HCT116 (cell line): ENCODE data around the gene BRAT1. TPM values are rescaled to one million over a fixed set of nuclear protein-coding genes. Genes with fewer than 3 reads are reported as not detected.

ENCODE experiments used
- ATAC-seq: fragments of 200-7000 bp; cut with Tn5 transposase; 2 replicates; pipeline ENCODE4 v1.9.1; 2020; ENCODE audit warnings: mild to moderate bottlenecking, moderate library complexity
- BruUV-seq: library from RNA; stranded (reverse); fragments of 400-500 nt; replicated peaks from 2 replicates; lab custom pipeline; 2021; lab: Mats Ljungman, UMichigan
- CTCF ChIA-PET: fragments of 300-600 bp; sonication (Branson Sonifier 250); formaldehyde crosslinking; loops from one replicate; lab custom pipeline; 2021; ENCODE audit warnings: antibody characterized with exemption; lab: Charles Lee
- POLR2A ChIA-PET: fragments of 300-600, 350-600 bp; sonication (Branson Sonifier 250); formaldehyde crosslinking; loops from one replicate; lab custom pipeline; 2021; ENCODE audit warnings: antibody characterized with exemption; lab: Charles Lee
- RAD21 ChIA-PET, 2 experiments: fragments of 300-600 bp; sonication (Branson Sonifier 250); formaldehyde crosslinking; loops; one replicate each; lab custom pipeline; 2023; ENCODE audit warnings: low total read pairs in 2 of 2; ENCODE audit not compliant: uncharacterized antibody in 2 of 2, unreplicated experiment in 2 of 2, low non-redundant PET in 1 of 2; lab: Charles Lee
- DNase-seq: peaks from one replicate; pipeline ENCODE4 v3.0.0-alpha.2; 2010; ENCODE audit warnings: low read depth, low spot score
- H2AFZ ChIP-seq: fragments of 200-600 bp; shearing (Covaris generic), sonication (generic); 2 replicates; pipeline ENCODE4 v1.6.1; 2017; ENCODE audit warnings: low read depth, mixed run types, mixed read lengths, antibody characterized with exemption, low read length; ENCODE audit not compliant: poor library complexity, severe bottlenecking
- H3K27ac ChIP-seq: 2 replicates; pipeline ENCODE4 v1.5.1; 2012; ENCODE audit warnings: low read depth, low read length
- H3K27me3 ChIP-seq: fragments of 200-600 bp; sonication (generic); 2 replicates; pipeline ENCODE4 v1.6.1; 2016; ENCODE audit warnings: mixed run types, low read length, mixed read lengths; ENCODE audit not compliant: insufficient read depth
- H3K36me3 ChIP-seq, 2 experiments: fragments of 200-500 bp in 1 of 2; fragments of 200-600 bp in 1 of 2; sonication (Bioruptor generic) in 1 of 2; sonication (generic) in 1 of 2; 2 replicates each; pipeline versions ENCODE4 v1.5.1 to v1.6.1; 2014 to 2016; ENCODE audit warnings: low read length in 2 of 2, inconsistent platforms in 1 of 2, mixed read lengths in 1 of 2, mixed run types in 1 of 2; ENCODE audit not compliant: insufficient read depth in 2 of 2, control insufficient read depth in 1 of 2
- H3K4me1 ChIP-seq, 2 experiments: fragments of 200-600 bp in 1 of 2; sonication (generic) in 1 of 2; 2 replicates each; pipeline versions ENCODE4 v1.5.1 to v1.6.1; 2012 to 2017; ENCODE audit warnings: low read length in 2 of 2, inconsistent platforms in 1 of 2, mild to moderate bottlenecking in 1 of 2, mixed read lengths in 1 of 2, mixed run types in 1 of 2, moderate library complexity in 1 of 2; ENCODE audit not compliant: insufficient read depth in 2 of 2, control insufficient read depth in 1 of 2
- H3K4me2 ChIP-seq: fragments of 200-600 bp; sonication (generic); 2 replicates; pipeline ENCODE4 v1.6.1; 2017; ENCODE audit warnings: mixed run types, low read length, mixed read lengths
- H3K4me3 ChIP-seq, 2 experiments: fragments of 200-600 bp in 1 of 2; sonication (generic) in 1 of 2; replicated peaks in 1 of 2; 2 replicates each; pipeline ENCODE4 v1.5.1; 2011 to 2016; ENCODE audit warnings: low read length in 2 of 2, control low read depth in 1 of 2, low read depth in 1 of 2, mild to moderate bottlenecking in 1 of 2, mixed read lengths in 1 of 2, mixed run types in 1 of 2
- H3K79me2 ChIP-seq: fragments of 200-600 bp; sonication (generic); 2 replicates; pipeline ENCODE4 v1.6.1; 2017; ENCODE audit warnings: mild to moderate bottlenecking, mixed run types, low read length, moderate library complexity, mixed read lengths; ENCODE audit not compliant: insufficient read depth
- H3K9ac ChIP-seq: fragments of 200-600 bp; sonication (generic); 2 replicates; pipeline ENCODE4 v1.6.1; 2016; ENCODE audit warnings: low read length, mixed read lengths
- H3K9me2 ChIP-seq: fragments of 200-600 bp; sonication (generic), shearing (Covaris generic); 2 replicates; pipeline ENCODE4 v1.6.1; 2017; ENCODE audit warnings: mixed run types, mild to moderate bottlenecking, moderate library complexity; ENCODE audit not compliant: insufficient read depth
- H3K9me3 ChIP-seq, 2 experiments: fragments of 200-500 bp in 1 of 2; fragments of 200-600 bp in 1 of 2; sonication (Bioruptor generic) in 1 of 2; sonication (generic) in 1 of 2; 2 replicates each; pipeline ENCODE4 v1.6.1; 2014 to 2017; ENCODE audit warnings: low read length in 2 of 2, mixed read lengths in 2 of 2, inconsistent platforms in 1 of 2, low read depth in 1 of 2, mild to moderate bottlenecking in 1 of 2, mixed run types in 1 of 2, moderate library complexity in 1 of 2; ENCODE audit not compliant: control insufficient read depth in 1 of 2, insufficient read depth in 1 of 2
- H4K20me1 ChIP-seq: fragments of 200-600 bp; sonication (generic), shearing (Covaris generic); 2 replicates; pipeline ENCODE4 v1.6.1; 2017; ENCODE audit warnings: mixed run types, mild to moderate bottlenecking, moderate library complexity; ENCODE audit not compliant: insufficient read depth
- CBX3 ChIP-seq: IDR thresholded peaks from 2 replicates; pipeline ENCODE4 v1.6.1; 2012; ENCODE audit warnings: low read depth
- ELF1 ChIP-seq: IDR thresholded peaks from 2 replicates; pipeline ENCODE4 v1.6.1; 2012; ENCODE audit warnings: low read depth, borderline replicate concordance
- EZH2phosphoT487 ChIP-seq: fragments of 200-600 bp; IDR thresholded peaks from 2 replicates; pipeline ENCODE4 v1.6.1; 2018; ENCODE audit warnings: antibody characterized with exemption, borderline replicate concordance
- FOSL1 ChIP-seq: IDR thresholded peaks from 2 replicates; pipeline ENCODE4 v1.6.1; 2012; ENCODE audit warnings: low read depth
- JUND ChIP-seq: IDR thresholded peaks from 2 replicates; pipeline ENCODE4 v1.6.1; 2012
- RAD21 ChIP-seq: IDR thresholded peaks from 2 replicates; pipeline ENCODE4 v1.6.1; 2012; ENCODE audit warnings: low read depth, mild to moderate bottlenecking
- SIN3A ChIP-seq: IDR thresholded peaks from 2 replicates; pipeline ENCODE4 v1.6.1; 2012; ENCODE audit warnings: low read depth
- SP1 ChIP-seq: IDR thresholded peaks from 2 replicates; pipeline ENCODE4 v1.6.1; 2012; ENCODE audit warnings: low read depth
- TCF7L2 ChIP-seq: IDR thresholded peaks from 2 replicates; pipeline ENCODE4 v1.7.0; 2011; ENCODE audit warnings: borderline replicate concordance, inconsistent platforms; ENCODE audit not compliant: insufficient read depth, insufficient read length; ENCODE audit errors: extremely low read depth
- intact Hi-C: fragments of 100-400 bp; cut with micrococcal nuclease; formaldehyde crosslinking; loops from 2 replicates; pipeline ENCODE4 v1.10.0; 2022
- total RNA-seq: library from RNA; stranded (reverse); gene quantifications from one replicate; pipeline ENCODE4 v1.2.1, GENCODE V29; 2021; ENCODE audit not compliant: unreplicated experiment
- TF ChIP-seq, protein P1 (sequence below), 3 experiments: fragments of 200-600 bp in 1 of 3; sonication (generic) in 1 of 3; IDR thresholded peaks in 2 of 3; conservative IDR thresholded peaks in 1 of 3; 2 replicates each; pipeline ENCODE4 v1.5.1; 2012 to 2017; ENCODE audit warnings: low read depth in 2 of 3, low read length in 2 of 3, antibody characterized with exemption in 1 of 3, borderline replicate concordance in 1 of 3, control low read depth in 1 of 3, mild to moderate bottlenecking in 1 of 3, mixed read lengths in 1 of 3, mixed run types in 1 of 3, moderate library complexity in 1 of 3; ENCODE audit not compliant: insufficient read depth in 1 of 3
- TF ChIP-seq, protein P2 (sequence below): IDR thresholded peaks from 2 replicates; pipeline ENCODE4 v1.6.1; 2012; ENCODE audit warnings: low read depth
- TF ChIP-seq, protein P3 (sequence below): IDR thresholded peaks from 2 replicates; pipeline ENCODE4 v1.6.1; 2012

Gene BRAT1
- total RNA-seq, 1 experiment from 2014 or later = 47.6 TPM

DNA sequence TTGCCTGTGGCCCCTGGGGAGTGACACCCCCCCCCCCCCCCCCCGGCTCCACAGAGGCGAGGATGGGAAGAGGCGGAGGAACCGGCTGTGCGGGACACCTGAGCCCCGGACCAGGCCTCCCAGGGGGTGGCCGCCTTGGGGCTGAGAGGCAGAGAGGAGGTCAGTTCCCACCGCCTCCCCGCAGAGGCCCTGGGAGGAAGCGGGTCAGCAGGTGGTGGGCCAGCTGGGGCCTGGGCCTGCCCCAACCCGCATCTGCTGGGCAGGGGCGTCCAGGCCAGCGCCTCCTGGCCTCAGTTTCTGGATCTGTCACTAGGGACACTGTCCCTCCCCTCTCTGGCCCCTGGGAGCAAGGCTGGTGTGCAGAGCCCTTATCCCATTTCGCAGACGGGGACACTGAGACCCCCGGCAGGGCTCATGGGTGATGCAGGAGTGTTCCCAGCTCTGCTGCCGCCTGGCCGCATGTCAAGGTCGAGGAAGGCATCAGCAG is 50.4 kb downstream of the BRAT1 start:
- Histone ChIP-seq H3K79me2 (no peaks in the 10 kb centered on the region), H4K20me1 (no peaks in the 10 kb centered on the region), H3K27me3 (no peaks in the 10 kb centered on the region), H3K4me3 (no peak overlapping the region), H3K4me1 (no peaks in the 10 kb centered on the region), H3K36me3 (no peaks in the 10 kb centered on the region), H3K9me3 (no peaks in the 10 kb centered on the region), H3K4me2 (no peak overlapping the region), H2AFZ (no peak overlapping the region), H3K9ac (no peak overlapping the region), H3K27ac (no peak overlapping the region), H3K9me2 (no peaks in the 10 kb centered on the region)
- intact Hi-C loops = no loop called here
- ChIA-PET CTCF (no interaction called here), RAD21 (no interaction called here), POLR2A (no interaction called here)
- DNase-seq (no peak), ATAC-seq (0 out of 2 replicates have a peak, but pooled peaks have one; percentile 5)
- BruUV-seq = no TSS peak
- TF ChIP-seq FOSL1 = no peak

DNA sequence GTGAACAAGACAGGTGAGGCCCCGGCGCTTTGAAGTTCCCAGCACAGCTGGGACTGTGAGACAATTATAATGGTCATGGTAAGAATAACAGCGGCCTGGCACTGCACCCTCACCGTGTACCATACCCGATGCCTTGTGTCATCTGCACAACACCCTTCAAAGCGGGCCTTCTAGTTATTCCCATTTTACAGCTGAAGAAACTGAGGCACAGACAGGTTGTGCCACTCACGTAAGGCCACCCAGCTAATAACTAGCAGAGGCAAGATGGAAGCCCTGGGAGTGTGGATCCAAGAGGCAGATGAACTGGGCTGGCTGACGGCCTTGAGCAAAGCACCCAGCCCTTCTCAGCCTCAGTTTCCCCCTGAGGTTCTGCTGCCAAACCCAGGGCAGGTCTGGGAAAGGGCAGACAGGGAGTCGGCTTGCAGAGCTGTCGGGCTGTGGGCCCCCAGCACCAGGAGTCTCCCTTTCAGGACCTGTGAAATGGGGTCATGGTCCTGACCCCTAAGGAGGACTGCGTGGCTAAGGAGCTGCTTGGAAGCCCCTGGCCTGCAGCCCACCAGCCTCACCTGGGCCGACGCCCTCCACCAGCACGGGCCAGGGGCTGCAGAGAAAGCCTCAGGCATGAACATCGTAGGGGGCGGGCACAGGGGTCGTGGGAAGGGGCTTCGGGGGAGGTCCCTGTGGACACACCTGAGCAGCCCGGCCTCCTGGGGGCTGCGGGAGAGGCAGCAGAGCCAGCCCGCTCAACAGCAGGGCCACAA is 51.0 kb downstream of the BRAT1 start:
- ChIA-PET RAD21 (no interaction called here), POLR2A (no interaction called here), CTCF (no interaction called here)
- no peaks in the 10 kb centered on the region for H3K9me2 ChIP-seq
- TF ChIP-seq RAD21 = no peak
- TF ChIP-seq, protein P1, sequence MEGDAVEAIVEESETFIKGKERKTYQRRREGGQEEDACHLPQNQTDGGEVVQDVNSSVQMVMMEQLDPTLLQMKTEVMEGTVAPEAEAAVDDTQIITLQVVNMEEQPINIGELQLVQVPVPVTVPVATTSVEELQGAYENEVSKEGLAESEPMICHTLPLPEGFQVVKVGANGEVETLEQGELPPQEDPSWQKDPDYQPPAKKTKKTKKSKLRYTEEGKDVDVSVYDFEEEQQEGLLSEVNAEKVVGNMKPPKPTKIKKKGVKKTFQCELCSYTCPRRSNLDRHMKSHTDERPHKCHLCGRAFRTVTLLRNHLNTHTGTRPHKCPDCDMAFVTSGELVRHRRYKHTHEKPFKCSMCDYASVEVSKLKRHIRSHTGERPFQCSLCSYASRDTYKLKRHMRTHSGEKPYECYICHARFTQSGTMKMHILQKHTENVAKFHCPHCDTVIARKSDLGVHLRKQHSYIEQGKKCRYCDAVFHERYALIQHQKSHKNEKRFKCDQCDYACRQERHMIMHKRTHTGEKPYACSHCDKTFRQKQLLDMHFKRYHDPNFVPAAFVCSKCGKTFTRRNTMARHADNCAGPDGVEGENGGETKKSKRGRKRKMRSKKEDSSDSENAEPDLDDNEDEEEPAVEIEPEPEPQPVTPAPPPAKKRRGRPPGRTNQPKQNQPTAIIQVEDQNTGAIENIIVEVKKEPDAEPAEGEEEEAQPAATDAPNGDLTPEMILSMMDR (IDR thresholded peaks at IDR 0.05 in 2 of 3, conservative IDR thresholded peaks at IDR 0.05 in 1 of 3; ENCODE audit: borderline replicate concordance in 1 of 3, insufficient read depth in 1 of 3, low read depth in 2 of 3, low read length in 2 of 3) = no peak
- TF ChIP-seq SIN3A = no peak
- TF ChIP-seq, protein P2, sequence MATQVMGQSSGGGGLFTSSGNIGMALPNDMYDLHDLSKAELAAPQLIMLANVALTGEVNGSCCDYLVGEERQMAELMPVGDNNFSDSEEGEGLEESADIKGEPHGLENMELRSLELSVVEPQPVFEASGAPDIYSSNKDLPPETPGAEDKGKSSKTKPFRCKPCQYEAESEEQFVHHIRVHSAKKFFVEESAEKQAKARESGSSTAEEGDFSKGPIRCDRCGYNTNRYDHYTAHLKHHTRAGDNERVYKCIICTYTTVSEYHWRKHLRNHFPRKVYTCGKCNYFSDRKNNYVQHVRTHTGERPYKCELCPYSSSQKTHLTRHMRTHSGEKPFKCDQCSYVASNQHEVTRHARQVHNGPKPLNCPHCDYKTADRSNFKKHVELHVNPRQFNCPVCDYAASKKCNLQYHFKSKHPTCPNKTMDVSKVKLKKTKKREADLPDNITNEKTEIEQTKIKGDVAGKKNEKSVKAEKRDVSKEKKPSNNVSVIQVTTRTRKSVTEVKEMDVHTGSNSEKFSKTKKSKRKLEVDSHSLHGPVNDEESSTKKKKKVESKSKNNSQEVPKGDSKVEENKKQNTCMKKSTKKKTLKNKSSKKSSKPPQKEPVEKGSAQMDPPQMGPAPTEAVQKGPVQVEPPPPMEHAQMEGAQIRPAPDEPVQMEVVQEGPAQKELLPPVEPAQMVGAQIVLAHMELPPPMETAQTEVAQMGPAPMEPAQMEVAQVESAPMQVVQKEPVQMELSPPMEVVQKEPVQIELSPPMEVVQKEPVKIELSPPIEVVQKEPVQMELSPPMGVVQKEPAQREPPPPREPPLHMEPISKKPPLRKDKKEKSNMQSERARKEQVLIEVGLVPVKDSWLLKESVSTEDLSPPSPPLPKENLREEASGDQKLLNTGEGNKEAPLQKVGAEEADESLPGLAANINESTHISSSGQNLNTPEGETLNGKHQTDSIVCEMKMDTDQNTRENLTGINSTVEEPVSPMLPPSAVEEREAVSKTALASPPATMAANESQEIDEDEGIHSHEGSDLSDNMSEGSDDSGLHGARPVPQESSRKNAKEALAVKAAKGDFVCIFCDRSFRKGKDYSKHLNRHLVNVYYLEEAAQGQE = no peak
- TF ChIP-seq ELF1 = no peak
- TF ChIP-seq SP1 = no peak
- no peak for TF ChIP-seq TCF7L2
- no peak for TF ChIP-seq EZH2phosphoT487
- TF ChIP-seq JUND = no peak
- TF ChIP-seq, protein P3, sequence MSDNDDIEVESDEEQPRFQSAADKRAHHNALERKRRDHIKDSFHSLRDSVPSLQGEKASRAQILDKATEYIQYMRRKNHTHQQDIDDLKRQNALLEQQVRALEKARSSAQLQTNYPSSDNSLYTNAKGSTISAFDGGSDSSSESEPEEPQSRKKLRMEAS = no peak
- no peak for TF ChIP-seq CBX3
- H3K4me2 ChIP-seq = no peak overlapping the region
- intact Hi-C loops = no loop called here
- no peak overlapping the region for H2AFZ ChIP-seq
- H3K79me2 ChIP-seq = no peaks in the 10 kb centered on the region
- no peaks in the 10 kb centered on the region for H3K36me3 ChIP-seq
- H3K4me3 ChIP-seq = no peak overlapping the region
- no peaks in the 10 kb centered on the region for H3K4me1 ChIP-seq
- H3K27ac ChIP-seq = no peak overlapping the region
- H3K27me3 ChIP-seq = no peaks in the 10 kb centered on the region
- H4K20me1 ChIP-seq = no peaks in the 10 kb centered on the region
- H3K9ac ChIP-seq = no peak overlapping the region
- no TSS peak for BruUV-seq
- H3K9me3 ChIP-seq = no peaks in the 10 kb centered on the region
- DNase-seq (no peak), ATAC-seq (no peak)
